K562 (cell line): Measurements from ENCODE around the gene IL15RA. TPM values are rescaled to one million over a fixed set of nuclear protein-coding genes. Genes with fewer than 3 reads are reported as not detected.

Source experiments
- CBX5 ChIP-seq: IDR thresholded peaks from 2 replicates; pipeline ENCODE4 v1.6.1; 2014; ENCODE audit warnings: low read depth, borderline replicate concordance
- CSDE1 ChIP-seq, 2 experiments: fragments of 450-650 bp; IDR thresholded peaks; 2 replicates each; pipeline ENCODE4 v1.6.1; 2016; ENCODE audit warnings: mild to moderate bottlenecking in 1 of 2
- HDAC3 ChIP-seq: fragments of 450-650 bp; IDR thresholded peaks from 2 replicates; pipeline ENCODE4 v1.6.1; 2018; ENCODE audit warnings: borderline replicate concordance, mild to moderate bottlenecking, moderate library complexity; ENCODE audit not compliant: partially characterized antibody
- MEF2D ChIP-seq: conservative IDR thresholded peaks from 2 replicates; pipeline ENCODE4 v1.6.1; 2016; ENCODE audit warnings: low read depth, missing genetic modification characterization, missing compliant biosample characterization
- MTA3 ChIP-seq: fragments of 450-650 bp; formaldehyde crosslinking; IDR thresholded peaks from 2 replicates; pipeline ENCODE4 v1.6.1; 2017; ENCODE audit warnings: mild to moderate bottlenecking, borderline replicate concordance
- POLR2AphosphoS2 ChIP-seq: IDR thresholded peaks from 2 replicates; pipeline ENCODE4 v1.6.1; 2012; ENCODE audit warnings: low read length, improper control_type of control experiment
- TCF3 ChIP-seq: sonication (generic); formaldehyde crosslinking; IDR thresholded peaks from 2 replicates; pipeline ENCODE4 v1.4.0; 2020; ENCODE audit warnings: mild to moderate bottlenecking, missing genetic modification reagents
- ZBTB7A ChIP-seq: IDR thresholded peaks from 2 replicates; pipeline ENCODE4 v1.6.1; 2011; ENCODE audit warnings: low read depth, mild to moderate bottlenecking, low read length, moderate library complexity, borderline replicate concordance; ENCODE audit not compliant: control insufficient read depth
- ZNF232 ChIP-seq: sonication (generic); formaldehyde crosslinking; IDR thresholded peaks from 2 replicates; pipeline ENCODE4 v1.8.0; 2022; ENCODE audit warnings: mild to moderate bottlenecking, missing genetic modification reagents
- ZNF644 ChIP-seq: fragments of 200-800 bp; sonication (Bioruptor generic); IDR thresholded peaks from 2 replicates; pipeline ENCODE4 v1.6.1; 2016; ENCODE audit warnings: low read depth, missing genetic modification characterization, missing compliant biosample characterization
- ZNF778 ChIP-seq: fragments of 450-650 bp; formaldehyde crosslinking; IDR thresholded peaks from 2 replicates; pipeline ENCODE4 v1.4.0; 2020; ENCODE audit warnings: mild to moderate bottlenecking, moderate library complexity
- polyA plus RNA-seq, 8 experiments: library from polyadenylated mRNA; depleted of rRNA in 4 of 8; stranded (reverse) in 5 of 8; unstranded in 3 of 8; fragments of >200 nt; fragmentation: Nextera tagmentation in 2 of 8; fragmentation: Illumina TruSeq in 1 of 8; extraction: Ambion mirVana in 2 of 8; extraction: Trizol in 1 of 8; gene quantifications; 2 replicates each; pipeline versions ENCODE4 v1.2.1 to v1.2.3, GENCODE V29; 2011 to 2014; ENCODE audit warnings: inconsistent platforms in 1 of 8, missing spikeins in 1 of 8
- total RNA-seq, 7 experiments: library from RNA; depleted of rRNA in 6 of 7; stranded (reverse); fragments of >200 nt in 6 of 7; fragmentation: Illumina TruSeq in 2 of 7; extraction: Trizol in 2 of 7; gene quantifications; 2 replicates each; pipeline versions ENCODE4 v1.2.1 to v1.2.3, GENCODE V29; 2011 to 2021; ENCODE audit warnings: low replicate concordance in 1 of 7
- TF ChIP-seq, protein P1 (sequence below): IDR thresholded peaks from 3 replicates; pipeline ENCODE4 v1.6.1; 2011; ENCODE audit warnings: borderline replicate concordance, mild to moderate bottlenecking; ENCODE audit not compliant: insufficient read length, insufficient read depth
- TF ChIP-seq, protein P2 (sequence below): IDR thresholded peaks from 2 replicates; pipeline ENCODE4 v1.6.1; 2014; ENCODE audit warnings: antibody characterized with exemption
- TF ChIP-seq, protein P3 (sequence below): sonication (generic); formaldehyde crosslinking; IDR thresholded peaks from 2 replicates; pipeline ENCODE4 v1.8.0; 2023; ENCODE audit warnings: mild to moderate bottlenecking, missing genetic modification reagents
- TF ChIP-seq, protein P4 (sequence below): fragments of 250-450 bp; sonication (Bioruptor Pico); IDR thresholded peaks from 2 replicates; pipeline ENCODE4 v1.8.0; 2021; ENCODE audit warnings: moderate library complexity, mild to moderate bottlenecking, inconsistent platforms
- TF ChIP-seq, protein P5 (sequence below): sonication (generic); formaldehyde crosslinking; IDR thresholded peaks from 2 replicates; pipeline ENCODE4 v1.8.1; 2023; ENCODE audit warnings: mild to moderate bottlenecking, missing genetic modification reagents

IL15RA gene
- total and polyA plus RNA-seq, 9 of the 15 experiments (the other 6 are each of a cell fraction or from before 2014, with no cell fraction given): 1.2 to 11.7 (median 8.0) TPM

DNA sequence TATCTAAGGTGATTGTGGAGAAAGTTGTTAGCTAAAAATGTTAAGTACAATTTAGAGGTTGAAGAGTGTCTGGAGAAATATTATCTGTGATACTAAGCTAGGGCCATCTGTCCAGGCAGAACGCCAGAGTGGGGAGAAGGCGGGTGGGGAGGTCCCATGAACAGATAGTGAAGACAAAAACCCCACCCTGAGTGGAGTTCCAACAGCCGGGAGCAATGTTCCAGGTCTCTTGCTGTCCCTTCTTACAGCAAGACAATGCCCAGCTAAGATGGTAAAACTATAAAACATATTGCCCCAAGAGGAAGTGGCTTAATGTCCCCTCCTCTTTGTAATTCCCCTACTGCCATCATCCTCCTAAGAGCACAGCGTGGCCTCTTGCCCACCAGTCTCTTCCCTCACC lies 10.4 kb upstream of the IL15RA start (continued):
- TF ChIP-seq MEF2D (tag): no peak
- no peak for TF ChIP-seq ZNF232 (CRISPR knock-in tag)
- TF ChIP-seq, protein P1, sequence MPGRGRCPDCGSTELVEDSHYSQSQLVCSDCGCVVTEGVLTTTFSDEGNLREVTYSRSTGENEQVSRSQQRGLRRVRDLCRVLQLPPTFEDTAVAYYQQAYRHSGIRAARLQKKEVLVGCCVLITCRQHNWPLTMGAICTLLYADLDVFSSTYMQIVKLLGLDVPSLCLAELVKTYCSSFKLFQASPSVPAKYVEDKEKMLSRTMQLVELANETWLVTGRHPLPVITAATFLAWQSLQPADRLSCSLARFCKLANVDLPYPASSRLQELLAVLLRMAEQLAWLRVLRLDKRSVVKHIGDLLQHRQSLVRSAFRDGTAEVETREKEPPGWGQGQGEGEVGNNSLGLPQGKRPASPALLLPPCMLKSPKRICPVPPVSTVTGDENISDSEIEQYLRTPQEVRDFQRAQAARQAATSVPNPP: no peak
- TF ChIP-seq ZNF778 (CRISPR knock-in tag): no peak
- no peak for TF ChIP-seq ZNF644 (tag)
- TF ChIP-seq, protein P2, sequence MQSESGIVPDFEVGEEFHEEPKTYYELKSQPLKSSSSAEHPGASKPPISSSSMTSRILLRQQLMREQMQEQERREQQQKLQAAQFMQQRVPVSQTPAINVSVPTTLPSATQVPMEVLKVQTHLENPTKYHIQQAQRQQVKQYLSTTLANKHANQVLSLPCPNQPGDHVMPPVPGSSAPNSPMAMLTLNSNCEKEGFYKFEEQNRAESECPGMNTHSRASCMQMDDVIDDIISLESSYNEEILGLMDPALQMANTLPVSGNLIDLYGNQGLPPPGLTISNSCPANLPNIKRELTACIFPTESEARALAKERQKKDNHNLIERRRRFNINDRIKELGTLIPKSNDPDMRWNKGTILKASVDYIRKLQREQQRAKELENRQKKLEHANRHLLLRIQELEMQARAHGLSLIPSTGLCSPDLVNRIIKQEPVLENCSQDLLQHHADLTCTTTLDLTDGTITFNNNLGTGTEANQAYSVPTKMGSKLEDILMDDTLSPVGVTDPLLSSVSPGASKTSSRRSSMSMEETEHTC: no peak
- TF ChIP-seq, protein P3, sequence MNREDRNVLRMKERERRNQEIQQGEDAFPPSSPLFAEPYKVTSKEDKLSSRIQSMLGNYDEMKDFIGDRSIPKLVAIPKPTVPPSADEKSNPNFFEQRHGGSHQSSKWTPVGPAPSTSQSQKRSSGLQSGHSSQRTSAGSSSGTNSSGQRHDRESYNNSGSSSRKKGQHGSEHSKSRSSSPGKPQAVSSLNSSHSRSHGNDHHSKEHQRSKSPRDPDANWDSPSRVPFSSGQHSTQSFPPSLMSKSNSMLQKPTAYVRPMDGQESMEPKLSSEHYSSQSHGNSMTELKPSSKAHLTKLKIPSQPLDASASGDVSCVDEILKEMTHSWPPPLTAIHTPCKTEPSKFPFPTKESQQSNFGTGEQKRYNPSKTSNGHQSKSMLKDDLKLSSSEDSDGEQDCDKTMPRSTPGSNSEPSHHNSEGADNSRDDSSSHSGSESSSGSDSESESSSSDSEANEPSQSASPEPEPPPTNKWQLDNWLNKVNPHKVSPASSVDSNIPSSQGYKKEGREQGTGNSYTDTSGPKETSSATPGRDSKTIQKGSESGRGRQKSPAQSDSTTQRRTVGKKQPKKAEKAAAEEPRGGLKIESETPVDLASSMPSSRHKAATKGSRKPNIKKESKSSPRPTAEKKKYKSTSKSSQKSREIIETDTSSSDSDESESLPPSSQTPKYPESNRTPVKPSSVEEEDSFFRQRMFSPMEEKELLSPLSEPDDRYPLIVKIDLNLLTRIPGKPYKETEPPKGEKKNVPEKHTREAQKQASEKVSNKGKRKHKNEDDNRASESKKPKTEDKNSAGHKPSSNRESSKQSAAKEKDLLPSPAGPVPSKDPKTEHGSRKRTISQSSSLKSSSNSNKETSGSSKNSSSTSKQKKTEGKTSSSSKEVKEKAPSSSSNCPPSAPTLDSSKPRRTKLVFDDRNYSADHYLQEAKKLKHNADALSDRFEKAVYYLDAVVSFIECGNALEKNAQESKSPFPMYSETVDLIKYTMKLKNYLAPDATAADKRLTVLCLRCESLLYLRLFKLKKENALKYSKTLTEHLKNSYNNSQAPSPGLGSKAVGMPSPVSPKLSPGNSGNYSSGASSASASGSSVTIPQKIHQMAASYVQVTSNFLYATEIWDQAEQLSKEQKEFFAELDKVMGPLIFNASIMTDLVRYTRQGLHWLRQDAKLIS (CRISPR knock-in tag): no peak
- peak; percentile 36; the same call in 1 of the 2 replicates for TF ChIP-seq MTA3
- TF ChIP-seq CSDE1 (IDR thresholded peaks at IDR 0.05): no peak
- no peak for TF ChIP-seq POLR2AphosphoS2
- TF ChIP-seq, protein P4, sequence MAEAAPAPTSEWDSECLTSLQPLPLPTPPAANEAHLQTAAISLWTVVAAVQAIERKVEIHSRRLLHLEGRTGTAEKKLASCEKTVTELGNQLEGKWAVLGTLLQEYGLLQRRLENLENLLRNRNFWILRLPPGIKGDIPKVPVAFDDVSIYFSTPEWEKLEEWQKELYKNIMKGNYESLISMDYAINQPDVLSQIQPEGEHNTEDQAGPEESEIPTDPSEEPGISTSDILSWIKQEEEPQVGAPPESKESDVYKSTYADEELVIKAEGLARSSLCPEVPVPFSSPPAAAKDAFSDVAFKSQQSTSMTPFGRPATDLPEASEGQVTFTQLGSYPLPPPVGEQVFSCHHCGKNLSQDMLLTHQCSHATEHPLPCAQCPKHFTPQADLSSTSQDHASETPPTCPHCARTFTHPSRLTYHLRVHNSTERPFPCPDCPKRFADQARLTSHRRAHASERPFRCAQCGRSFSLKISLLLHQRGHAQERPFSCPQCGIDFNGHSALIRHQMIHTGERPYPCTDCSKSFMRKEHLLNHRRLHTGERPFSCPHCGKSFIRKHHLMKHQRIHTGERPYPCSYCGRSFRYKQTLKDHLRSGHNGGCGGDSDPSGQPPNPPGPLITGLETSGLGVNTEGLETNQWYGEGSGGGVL: no peak
- no peak for TF ChIP-seq CBX5
- peak; percentile 58; the same call in 1 of the 2 replicates for TF ChIP-seq ZBTB7A
- peak; percentile 81 for TF ChIP-seq TCF3 (CRISPR knock-in tag)
- TF ChIP-seq, protein P5, sequence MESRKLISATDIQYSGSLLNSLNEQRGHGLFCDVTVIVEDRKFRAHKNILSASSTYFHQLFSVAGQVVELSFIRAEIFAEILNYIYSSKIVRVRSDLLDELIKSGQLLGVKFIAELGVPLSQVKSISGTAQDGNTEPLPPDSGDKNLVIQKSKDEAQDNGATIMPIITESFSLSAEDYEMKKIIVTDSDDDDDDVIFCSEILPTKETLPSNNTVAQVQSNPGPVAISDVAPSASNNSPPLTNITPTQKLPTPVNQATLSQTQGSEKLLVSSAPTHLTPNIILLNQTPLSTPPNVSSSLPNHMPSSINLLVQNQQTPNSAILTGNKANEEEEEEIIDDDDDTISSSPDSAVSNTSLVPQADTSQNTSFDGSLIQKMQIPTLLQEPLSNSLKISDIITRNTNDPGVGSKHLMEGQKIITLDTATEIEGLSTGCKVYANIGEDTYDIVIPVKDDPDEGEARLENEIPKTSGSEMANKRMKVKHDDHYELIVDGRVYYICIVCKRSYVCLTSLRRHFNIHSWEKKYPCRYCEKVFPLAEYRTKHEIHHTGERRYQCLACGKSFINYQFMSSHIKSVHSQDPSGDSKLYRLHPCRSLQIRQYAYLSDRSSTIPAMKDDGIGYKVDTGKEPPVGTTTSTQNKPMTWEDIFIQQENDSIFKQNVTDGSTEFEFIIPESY: no peak
- TF ChIP-seq HDAC3: no peak
